OCI-LY1 (cell line): ENCODE results near the gene PVR.

Experiments used
- CTCF ChIP-seq: fragments of 200-600 bp; sonication (generic), shearing (Covaris generic); IDR thresholded peaks from 2 replicates; pipeline ENCODE4 v1.5.1; 2017; ENCODE audit warnings: mild to moderate bottlenecking, antibody characterized with exemption, low read length, moderate library complexity, mixed read lengths
- EZH2 ChIP-seq: fragments of 200-600 bp; sonication (generic), shearing (Covaris generic); IDR thresholded peaks from 2 replicates; pipeline ENCODE4 v1.8.0; 2017; ENCODE audit warnings: borderline replicate concordance, mixed run types, mild to moderate bottlenecking, antibody characterized with exemption, low read length, moderate library complexity, mixed read lengths

- TF ChIP-seq CTCF, result no peak
- TF ChIP-seq EZH2, result no peak
Observed at GRCh38 chr19:44620667-44621066, 23.0 kb upstream of the PVR start.
